ENCODE results near the gene ADAM12. TPM values are rescaled to one million over a fixed set of nuclear protein-coding genes. Genes with fewer than 3 reads are reported as not detected.

ADAM12 gene
- total RNA-seq, 1 experiment from 2014 or later, result not detected

DNA sequence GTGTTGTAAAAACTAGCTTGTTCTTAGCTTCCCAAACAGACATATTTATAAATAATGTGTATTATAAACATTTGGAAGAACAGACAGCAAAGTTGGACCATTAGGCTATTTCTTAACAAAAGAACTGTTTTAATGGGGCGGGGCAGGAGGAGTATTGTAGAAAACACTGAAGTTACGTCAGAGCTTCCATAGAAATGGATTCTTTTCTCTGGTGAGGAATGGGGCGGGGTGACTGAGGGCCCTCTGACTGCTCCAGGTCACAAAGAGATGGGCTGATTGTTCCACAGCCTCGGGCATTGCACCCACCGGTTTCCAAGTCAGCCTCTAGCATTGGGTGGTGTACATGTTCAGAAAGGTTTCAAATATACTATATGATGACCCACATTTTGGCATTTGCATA, 36.8 kb upstream of the ADAM12 start:
- Histone ChIP-seq H3K36me3 (ENCODE audit: control insufficient read depth in 1 of 2, insufficient read depth in 2 of 2, low read length in 2 of 2) (no peaks in the 10 kb centered on the region), H3K4me1 (ENCODE audit: control insufficient read depth in 1 of 2, insufficient read depth in 2 of 2, low read length in 2 of 2) (no peaks in the 10 kb centered on the region), H3K4me3 (replicated peaks in 1 of 2; ENCODE audit: low read depth in 1 of 2, low read length in 2 of 2) (no peak overlapping the region), H3K9me2 (ENCODE audit: insufficient read depth) (no peaks in the 10 kb centered on the region), H3K27me3 (ENCODE audit: insufficient read depth, low read length) (peaks cover 22% of the 10 kb centered on the region; the same call in 1 of the 2 replicates), H4K20me1 (ENCODE audit: insufficient read depth) (no peaks in the 10 kb centered on the region), H2AFZ (ENCODE audit: low read depth, low read length, poor library complexity, severe bottlenecking) (no peak overlapping the region), H3K27ac (ENCODE audit: low read depth, low read length) (no peak overlapping the region), H3K79me2 (ENCODE audit: insufficient read depth, low read length) (no peaks in the 10 kb centered on the region), H3K9ac (ENCODE audit: low read length) (no peak overlapping the region), H3K9me3 (ENCODE audit: control insufficient read depth in 1 of 2, insufficient read depth in 1 of 2, low read depth in 1 of 2, low read length in 2 of 2) (peaks cover 0 to 5% of the 10 kb centered on the region in 2 experiments; a peak in 2 of 4 replicates), H3K4me2 (ENCODE audit: low read length) (no peak overlapping the region)
- DNase-seq (ENCODE audit: low read depth, low spot score), result no peak
- intact Hi-C loops (cut with micrococcal nuclease), result no loop called here
- BruUV-seq (replicated peaks), result no TSS peak
- ChIA-PET CTCF (no interaction called here), POLR2A (no interaction called here), RAD21 (ENCODE audit: low non-redundant PET in 1 of 2, low total read pairs in 2 of 2, uncharacterized antibody in 2 of 2, unreplicated experiment in 2 of 2) (no interaction called here)
- ATAC-seq, result no peak
- TF ChIP-seq SP1 (IDR thresholded peaks at IDR 0.05; ENCODE audit: low read depth), result no peak
- TF ChIP-seq, protein P1, sequence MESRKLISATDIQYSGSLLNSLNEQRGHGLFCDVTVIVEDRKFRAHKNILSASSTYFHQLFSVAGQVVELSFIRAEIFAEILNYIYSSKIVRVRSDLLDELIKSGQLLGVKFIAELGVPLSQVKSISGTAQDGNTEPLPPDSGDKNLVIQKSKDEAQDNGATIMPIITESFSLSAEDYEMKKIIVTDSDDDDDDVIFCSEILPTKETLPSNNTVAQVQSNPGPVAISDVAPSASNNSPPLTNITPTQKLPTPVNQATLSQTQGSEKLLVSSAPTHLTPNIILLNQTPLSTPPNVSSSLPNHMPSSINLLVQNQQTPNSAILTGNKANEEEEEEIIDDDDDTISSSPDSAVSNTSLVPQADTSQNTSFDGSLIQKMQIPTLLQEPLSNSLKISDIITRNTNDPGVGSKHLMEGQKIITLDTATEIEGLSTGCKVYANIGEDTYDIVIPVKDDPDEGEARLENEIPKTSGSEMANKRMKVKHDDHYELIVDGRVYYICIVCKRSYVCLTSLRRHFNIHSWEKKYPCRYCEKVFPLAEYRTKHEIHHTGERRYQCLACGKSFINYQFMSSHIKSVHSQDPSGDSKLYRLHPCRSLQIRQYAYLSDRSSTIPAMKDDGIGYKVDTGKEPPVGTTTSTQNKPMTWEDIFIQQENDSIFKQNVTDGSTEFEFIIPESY (IDR thresholded peaks at IDR 0.05; ENCODE audit: extremely low read depth, insufficient replicate concordance, low read length), result no peak
- TF ChIP-seq RAD21 (IDR thresholded peaks at IDR 0.05; ENCODE audit: low read depth), result no peak
- no peak for TF ChIP-seq ZFX (IDR thresholded peaks at IDR 0.05)
- TF ChIP-seq YY1 (IDR thresholded peaks at IDR 0.05; ENCODE audit: extremely low read depth, insufficient replicate concordance, low read depth, low read length), result no peak
- no peak for TF ChIP-seq TCF7L2 (IDR thresholded peaks at IDR 0.05; ENCODE audit: borderline replicate concordance, extremely low read depth, insufficient read depth, insufficient read length)
- no peak for TF ChIP-seq CBX3 (IDR thresholded peaks at IDR 0.05; ENCODE audit: low read depth)
- no peak for TF ChIP-seq SIN3A (IDR thresholded peaks at IDR 0.05; ENCODE audit: low read depth)
- TF ChIP-seq POLR2AphosphoS5 (IDR thresholded peaks at IDR 0.05; ENCODE audit: low read depth, low read length), result no peak
- no peak for TF ChIP-seq EZH2phosphoT487 (IDR thresholded peaks at IDR 0.05; ENCODE audit: borderline replicate concordance)
- no peak for TF ChIP-seq FOSL1 (IDR thresholded peaks at IDR 0.05; ENCODE audit: low read depth)
- TF ChIP-seq SRF (IDR thresholded peaks at IDR 0.05; ENCODE audit: low read depth), result no peak
- TF ChIP-seq ELF1 (IDR thresholded peaks at IDR 0.05; ENCODE audit: borderline replicate concordance, low read depth), result no peak
- no peak for TF ChIP-seq CEBPB (IDR thresholded peaks at IDR 0.05; ENCODE audit: low read depth)
